Upper lobe of right lung (tissue), 1 donor: ENCODE results near the gene ABCB11. TPM values are rescaled to one million over a fixed set of nuclear protein-coding genes. Genes with fewer than 3 reads are reported as not detected.

ENCODE experiments used
- ATAC-seq: fragments of 200-7000 bp; cut with Tn5 transposase; one replicate; pipeline ENCODE4 v1.9.1; 2020; ENCODE audit warnings: mild to moderate bottlenecking, moderate library complexity
- DNase-seq: peaks from one replicate; pipeline ENCODE4 v3.0.0-alpha.2; 2020
- H3K27ac ChIP-seq: fragments of 200-600 bp; one replicate; pipeline ENCODE4 v1.8.0; 2022
- H3K27me3 ChIP-seq: fragments of 200-600 bp; one replicate; pipeline ENCODE4 v1.8.0; 2022; ENCODE audit warnings: mild to moderate bottlenecking
- H3K36me3 ChIP-seq: fragments of 200-600 bp; one replicate; pipeline ENCODE4 v1.8.0; 2022
- H3K4me1 ChIP-seq: fragments of 200-600 bp; one replicate; pipeline ENCODE4 v1.8.0; 2022
- H3K4me3 ChIP-seq: fragments of 200-600 bp; one replicate; pipeline ENCODE4 v1.8.0; 2022; ENCODE audit warnings: mild to moderate bottlenecking
- H3K9me3 ChIP-seq: fragments of 200-600 bp; one replicate; pipeline ENCODE4 v1.8.0; 2022
- intact Hi-C: fragments of 100-400 bp; cut with DNase I; formaldehyde crosslinking; loops from one replicate; pipeline ENCODE4 v1.11.0; 2022
- total RNA-seq: library from RNA; stranded (reverse); fragmentation: NEBNext Ultra II Directional; extraction: Animal tissue kit (Norgen Biotek cat#: 25700); gene quantifications from one replicate; pipeline ENCODE4 v1.2.1, GENCODE V29; 2021
- TF ChIP-seq, protein P1 (sequence below): fragments of 200-600 bp; IDR thresholded peaks from one replicate; pipeline ENCODE4 v1.8.0; 2022; ENCODE audit warnings: antibody characterized with exemption
- donor health status: DM: no; HTN: yes; CAD: no; lungs with severe emphysema.

The ABCB11 gene
- total RNA-seq, 1 donor from 2014 or later: 0.06 TPM

DNA sequence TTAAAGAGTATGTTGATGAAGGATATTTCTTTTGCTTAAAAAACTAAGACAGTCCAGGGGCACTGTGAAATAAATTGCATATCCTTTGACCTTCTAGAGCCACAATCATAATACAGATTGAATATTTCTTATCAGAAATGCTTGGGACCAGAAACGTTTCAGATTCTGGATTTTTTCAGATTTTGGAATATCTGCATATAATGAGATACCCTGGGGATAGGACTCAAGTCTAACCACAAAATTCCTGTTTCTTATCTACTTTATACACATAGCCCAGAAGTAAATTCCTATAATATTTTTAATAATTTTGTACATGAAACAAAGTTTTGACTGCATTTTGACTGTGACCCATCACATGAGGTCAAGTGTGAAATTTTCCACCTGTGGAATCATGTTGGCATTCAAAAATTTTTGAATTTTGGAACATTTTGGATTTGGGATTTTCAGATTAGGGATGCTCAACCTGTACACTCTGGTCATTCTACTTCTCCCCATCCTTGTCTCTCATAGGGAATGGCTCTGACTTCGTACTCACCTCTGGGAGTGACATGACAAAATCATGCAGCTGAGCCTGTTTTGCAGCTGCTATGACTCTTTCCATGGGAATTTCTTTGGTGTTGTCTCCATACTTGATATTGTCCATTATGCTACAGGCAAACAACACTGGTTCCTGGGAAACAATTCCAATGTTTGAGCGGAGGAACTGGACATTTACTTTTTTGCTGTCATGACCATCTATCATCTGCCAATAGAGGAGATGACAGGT lies 104.3 kb downstream of the ABCB11 start:
- TF ChIP-seq, protein P1, sequence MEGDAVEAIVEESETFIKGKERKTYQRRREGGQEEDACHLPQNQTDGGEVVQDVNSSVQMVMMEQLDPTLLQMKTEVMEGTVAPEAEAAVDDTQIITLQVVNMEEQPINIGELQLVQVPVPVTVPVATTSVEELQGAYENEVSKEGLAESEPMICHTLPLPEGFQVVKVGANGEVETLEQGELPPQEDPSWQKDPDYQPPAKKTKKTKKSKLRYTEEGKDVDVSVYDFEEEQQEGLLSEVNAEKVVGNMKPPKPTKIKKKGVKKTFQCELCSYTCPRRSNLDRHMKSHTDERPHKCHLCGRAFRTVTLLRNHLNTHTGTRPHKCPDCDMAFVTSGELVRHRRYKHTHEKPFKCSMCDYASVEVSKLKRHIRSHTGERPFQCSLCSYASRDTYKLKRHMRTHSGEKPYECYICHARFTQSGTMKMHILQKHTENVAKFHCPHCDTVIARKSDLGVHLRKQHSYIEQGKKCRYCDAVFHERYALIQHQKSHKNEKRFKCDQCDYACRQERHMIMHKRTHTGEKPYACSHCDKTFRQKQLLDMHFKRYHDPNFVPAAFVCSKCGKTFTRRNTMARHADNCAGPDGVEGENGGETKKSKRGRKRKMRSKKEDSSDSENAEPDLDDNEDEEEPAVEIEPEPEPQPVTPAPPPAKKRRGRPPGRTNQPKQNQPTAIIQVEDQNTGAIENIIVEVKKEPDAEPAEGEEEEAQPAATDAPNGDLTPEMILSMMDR: no peak
- intact Hi-C loops: no loop called here

DNA sequence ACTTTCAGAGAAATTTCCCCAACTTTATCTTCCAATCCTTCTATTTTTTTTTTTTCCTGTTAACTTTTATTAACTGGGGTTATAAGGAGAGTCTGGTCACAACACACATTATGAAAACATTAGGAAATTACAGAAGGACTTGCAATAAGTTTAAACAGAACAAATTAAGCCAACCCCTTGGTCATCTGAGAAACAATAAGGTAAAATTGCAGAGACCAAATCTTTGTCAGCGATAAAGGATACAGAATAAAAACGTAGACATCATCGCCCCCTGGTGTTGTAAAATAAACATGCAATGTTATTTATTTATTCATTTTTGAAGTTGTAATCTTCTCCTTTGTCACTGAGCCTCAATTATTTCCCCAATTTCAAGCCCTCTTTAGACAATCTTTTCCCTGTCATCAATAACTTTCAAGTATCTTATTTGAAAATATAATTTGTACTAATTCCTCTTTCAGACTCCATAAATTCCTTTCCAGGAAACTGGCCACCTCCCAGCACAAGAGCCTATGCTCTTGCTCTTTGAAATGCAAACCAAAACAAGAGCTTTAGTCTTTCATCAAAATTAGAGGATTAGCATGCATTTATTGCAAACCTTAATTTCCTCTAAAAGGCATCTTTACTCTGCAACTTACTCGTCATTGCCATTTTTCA lies 110.5 kb downstream of the ABCB11 start:
- Histone ChIP-seq H3K27ac (no peak overlapping the region), H3K36me3 (no peaks in the 10 kb centered on the region), H3K4me1 (no peaks in the 10 kb centered on the region), H3K4me3 (no peak overlapping the region), H3K27me3 (no peaks in the 10 kb centered on the region), H3K9me3 (no peaks in the 10 kb centered on the region)
- ATAC-seq (peak; percentile 62), DNase-seq (no peak)
- TF ChIP-seq, protein P1: peak; percentile 72
- intact Hi-C loops: loop anchor here (5.0 kb wide), 1 partner anchor 573 kb away; no protein-coding TSS in a partner anchor

More for the DNA sequence above, 104.3 kb downstream of the ABCB11 start:
- Histone ChIP-seq H3K4me1 (no peaks in the 10 kb centered on the region), H3K4me3 (no peak overlapping the region), H3K27ac (no peak overlapping the region), H3K9me3 (no peaks in the 10 kb centered on the region), H3K36me3 (no peaks in the 10 kb centered on the region), H3K27me3 (no peaks in the 10 kb centered on the region)
- ATAC-seq: no peak
- no peak for DNase-seq

DNA sequence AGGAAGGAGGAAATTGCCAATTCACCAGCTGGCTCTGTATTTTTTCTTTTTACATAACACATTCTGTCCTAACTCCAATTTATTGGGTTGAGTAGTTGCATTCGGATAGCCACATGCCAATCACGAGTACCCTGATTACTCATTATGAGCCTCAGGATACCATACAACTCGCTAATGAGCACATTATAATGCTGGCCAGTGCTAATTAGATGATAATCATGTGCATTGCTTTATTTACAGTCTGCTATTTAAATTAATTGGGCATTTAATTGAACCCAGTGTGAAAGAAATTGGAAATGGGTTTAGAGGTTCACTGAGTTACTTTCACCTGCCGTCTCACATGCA lies 114.8 kb downstream of the ABCB11 start:
- intact Hi-C loops: no loop called here
- TF ChIP-seq, protein P1: no peak
- no peaks in the 10 kb centered on the region for H3K9me3 ChIP-seq
- no peak overlapping the region for H3K4me3 ChIP-seq
- no peak overlapping the region for H3K27ac ChIP-seq
- peaks cover 4% of the 10 kb centered on the region for H3K27me3 ChIP-seq
- ATAC-seq: no peak
- H3K4me1 ChIP-seq: peaks cover 3% of the 10 kb centered on the region
- DNase-seq: no peak
- no peaks in the 10 kb centered on the region for H3K36me3 ChIP-seq

DNA sequence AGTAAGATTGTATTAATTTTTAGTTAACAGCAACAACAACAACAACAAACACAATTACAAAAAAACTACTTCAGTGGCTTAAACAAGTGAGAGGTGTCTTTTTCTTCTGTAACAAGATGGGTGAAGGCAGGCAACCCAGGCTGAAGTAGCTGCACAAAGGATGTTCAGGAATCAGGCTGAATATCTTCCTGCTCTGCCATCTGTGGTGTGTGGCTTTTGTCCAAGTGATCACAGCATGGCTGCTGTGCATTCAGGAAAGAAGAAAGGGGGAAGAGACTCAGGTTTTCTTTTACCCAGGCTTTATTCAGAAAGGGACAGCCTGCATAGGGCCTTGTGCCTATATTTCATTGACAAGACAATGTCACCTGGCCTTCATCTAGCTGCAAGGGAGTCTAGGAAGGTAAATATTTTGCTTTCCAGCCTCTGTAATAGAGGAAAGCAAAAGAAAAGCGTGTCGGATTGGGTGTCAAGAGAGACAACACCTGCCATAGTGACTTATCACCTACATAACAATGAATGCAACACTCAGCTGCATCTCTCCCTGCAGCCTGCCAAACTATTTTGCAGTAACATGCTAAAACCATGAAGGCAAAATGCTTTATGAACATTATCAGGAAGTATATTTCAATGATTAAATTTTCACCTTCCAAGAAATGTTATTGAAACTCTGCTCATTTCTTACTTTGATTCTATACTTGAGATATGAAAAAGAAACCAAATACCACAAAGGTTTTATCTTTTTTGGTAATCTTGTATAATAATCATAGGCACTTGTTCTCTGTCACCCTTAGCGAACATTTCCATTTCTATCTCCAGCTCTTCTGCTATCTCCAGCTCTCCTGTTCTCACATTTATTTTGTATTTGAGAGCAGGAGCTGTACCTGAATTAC lies 115.4 kb downstream of the ABCB11 start:
- ATAC-seq: no peak
- peaks cover 4% of the 10 kb centered on the region for H3K27me3 ChIP-seq
- intact Hi-C loops: no loop called here
- TF ChIP-seq, protein P1: no peak
- H3K4me3 ChIP-seq: no peak overlapping the region
- no peaks in the 10 kb centered on the region for H3K9me3 ChIP-seq
- H3K36me3 ChIP-seq: no peaks in the 10 kb centered on the region
- H3K4me1 ChIP-seq: peaks cover 3% of the 10 kb centered on the region
- no peak overlapping the region for H3K27ac ChIP-seq
- no peak for DNase-seq

DNA sequence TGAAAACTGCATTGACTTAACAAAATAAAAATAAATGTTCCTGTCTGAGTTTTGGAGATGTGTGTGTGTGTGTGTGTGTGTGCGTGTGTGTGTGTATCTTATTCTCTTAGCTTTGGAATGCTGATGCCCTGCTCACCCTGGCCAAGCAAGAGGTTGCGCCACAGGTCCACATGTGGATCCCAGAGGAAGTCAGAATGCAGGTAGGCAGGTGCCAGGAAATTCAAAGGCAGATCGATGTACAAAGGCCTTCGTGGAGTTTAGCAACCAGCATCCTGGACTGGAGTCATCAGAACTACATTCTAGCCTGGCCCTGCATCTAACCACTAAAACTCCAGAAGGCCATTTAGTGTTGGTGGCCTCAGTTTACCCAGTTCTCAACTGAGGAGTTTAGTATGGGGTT lies 117.6 kb downstream of the ABCB11 start:
- Histone ChIP-seq H3K27ac (no peak overlapping the region), H3K36me3 (no peaks in the 10 kb centered on the region), H3K4me1 (peaks cover 3% of the 10 kb centered on the region), H3K9me3 (no peaks in the 10 kb centered on the region), H3K4me3 (no peak overlapping the region), H3K27me3 (peaks cover 4% of the 10 kb centered on the region)
- TF ChIP-seq, protein P1: no peak
- ATAC-seq (no peak), DNase-seq (no peak)
- intact Hi-C loops: no loop called here
